Fibroblast of skin of back (primary cell): Measurements from ENCODE around the gene SBF2.

ENCODE experiments used
- DNase-seq: peaks from one replicate; pipeline ENCODE4 v3.0.0-alpha.2; 2013

SBF2 gene

GRCh38 chr11:9886595-9886994, 407.4 kb downstream of the SBF2 start:
- no peak for DNase-seq

- no peak for DNase-seq
Observed at GRCh38 chr11:9884601-9885000, 409.4 kb downstream of the SBF2 start.

DNA sequence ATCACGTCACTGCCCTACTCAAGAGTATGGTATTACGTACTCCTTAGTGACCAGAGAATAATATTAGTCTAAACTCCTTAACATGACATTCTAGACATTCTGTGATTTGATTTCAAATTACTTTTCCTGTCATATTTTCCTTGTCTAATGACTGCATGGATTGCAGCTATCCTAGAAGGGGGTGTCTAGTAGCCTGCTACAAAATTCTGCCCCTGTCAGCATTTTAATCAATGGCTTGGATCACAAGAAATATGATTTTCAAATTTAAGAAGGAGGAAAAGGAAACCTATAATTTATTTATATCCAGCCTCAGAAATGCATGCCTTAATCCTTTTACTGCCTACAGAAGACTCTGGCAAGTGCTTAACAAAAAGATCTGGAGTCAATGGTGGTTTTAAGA, 413.4 kb downstream of the SBF2 start:
- DNase-seq: no peak

GRCh38 chr11:9878936-9879335, 415.1 kb downstream of the SBF2 start:
- no peak for DNase-seq

- no peak for DNase-seq
Observed at GRCh38 chr11:9876331-9876730, 417.7 kb downstream of the SBF2 start.

GRCh38 chr11:9875862-9876261, 418.2 kb downstream of the SBF2 start:
- no peak for DNase-seq

GRCh38 chr11:9875399-9875798, 418.6 kb downstream of the SBF2 start:
- no peak for DNase-seq

GRCh38 chr11:9874466-9874865, 419.6 kb downstream of the SBF2 start:
- DNase-seq: no peak

GRCh38 chr11:9868641-9869040, 425.4 kb downstream of the SBF2 start:
- no peak for DNase-seq

- no peak for DNase-seq
Observed at GRCh38 chr11:9862981-9863380, 431.0 kb downstream of the SBF2 start.

DNA sequence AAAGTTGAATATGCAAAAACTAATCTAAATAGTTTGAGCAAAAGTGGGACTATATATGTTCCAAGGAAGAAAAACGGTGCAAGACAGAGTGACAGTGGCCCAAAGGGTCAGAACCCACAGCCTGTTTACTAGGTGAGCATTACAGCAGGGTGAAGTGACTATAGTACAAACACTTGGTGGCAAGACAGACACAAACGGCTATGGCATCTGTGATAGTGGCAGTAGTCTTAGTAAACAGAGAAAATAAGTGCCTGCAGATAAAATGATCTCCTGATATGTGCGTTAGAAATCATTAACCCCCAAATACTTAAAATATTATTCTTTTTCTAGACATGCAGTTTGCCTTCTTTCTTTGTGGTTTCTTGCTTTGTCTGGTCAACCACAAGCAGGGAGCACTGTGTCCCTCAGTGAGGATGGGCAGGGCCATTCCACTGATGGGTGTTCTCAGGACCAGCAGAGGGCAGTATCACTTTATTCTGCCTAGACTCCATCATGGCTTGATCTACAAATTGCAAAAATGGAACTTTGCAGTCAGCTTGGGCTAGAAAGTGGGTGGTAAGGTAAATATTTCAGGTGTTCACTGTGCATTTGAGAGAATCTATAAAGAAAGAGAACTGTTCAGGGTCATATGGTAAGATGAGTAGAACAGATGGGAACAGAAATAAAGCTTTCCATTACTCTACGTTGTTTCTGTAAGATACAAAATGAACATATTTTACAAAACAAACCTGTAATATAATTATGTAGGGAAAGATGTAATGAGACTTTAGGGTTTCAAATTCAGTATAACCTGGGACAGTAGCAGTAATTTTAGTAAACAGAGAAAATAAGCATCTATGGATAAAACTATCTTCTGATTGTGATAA, 431.9 kb downstream of the SBF2 start:
- DNase-seq: peak; percentile 82

DNA sequence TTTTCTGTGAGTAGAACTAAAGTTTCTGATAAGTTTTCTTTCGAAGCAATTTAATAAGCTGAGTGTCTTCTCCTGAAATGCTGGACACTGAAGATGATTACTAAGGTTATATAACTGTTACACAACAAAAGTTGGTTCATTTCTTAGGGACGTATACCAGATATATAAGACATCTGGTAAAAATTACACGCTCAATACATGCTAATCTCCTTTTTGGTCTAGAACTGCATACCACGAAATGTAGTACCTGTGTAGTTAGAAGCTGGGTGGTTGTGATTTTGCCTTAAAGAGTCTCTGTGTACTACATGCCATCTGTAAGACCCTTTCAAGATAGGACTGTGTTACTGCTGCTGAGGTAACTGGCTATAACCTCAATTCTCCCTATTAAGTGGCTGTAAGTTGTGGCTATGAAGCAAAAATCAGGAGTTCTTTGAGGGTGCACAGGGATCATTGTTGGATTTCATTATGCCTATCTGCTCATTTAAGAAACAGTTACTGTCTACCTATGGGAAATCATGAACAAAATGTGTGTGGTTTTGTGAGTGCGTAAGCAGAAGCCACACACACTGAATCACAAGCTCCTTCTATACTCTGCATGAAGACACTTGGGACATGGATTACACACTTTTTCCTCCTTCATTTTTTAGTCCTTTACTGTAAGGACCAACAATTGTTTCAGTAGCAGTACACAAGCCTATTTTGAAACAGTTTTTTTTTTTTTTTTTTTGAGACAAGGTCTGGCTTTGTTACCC, 434.3 kb downstream of the SBF2 start:
- peak; percentile 75 for DNase-seq

DNA sequence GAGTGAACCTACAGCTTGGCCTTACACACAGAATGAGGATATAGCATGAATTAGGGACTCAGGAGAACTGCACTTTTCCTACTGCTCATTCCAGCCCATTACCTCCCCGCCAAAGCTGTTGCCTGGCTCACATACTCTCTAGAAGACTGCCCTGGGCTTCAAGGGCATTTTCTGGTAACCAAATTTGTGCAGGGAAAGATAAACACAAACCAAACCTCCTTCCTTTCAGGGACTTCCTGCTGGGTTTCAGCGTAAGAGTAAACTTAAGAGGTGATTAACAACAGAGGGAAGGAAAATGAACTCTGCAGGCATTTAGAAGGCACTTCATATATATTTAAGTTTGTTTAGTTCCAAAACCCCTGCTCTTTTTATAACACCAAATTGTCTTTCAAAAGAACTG, 435.2 kb downstream of the SBF2 start:
- DNase-seq: peak; percentile 51

DNA sequence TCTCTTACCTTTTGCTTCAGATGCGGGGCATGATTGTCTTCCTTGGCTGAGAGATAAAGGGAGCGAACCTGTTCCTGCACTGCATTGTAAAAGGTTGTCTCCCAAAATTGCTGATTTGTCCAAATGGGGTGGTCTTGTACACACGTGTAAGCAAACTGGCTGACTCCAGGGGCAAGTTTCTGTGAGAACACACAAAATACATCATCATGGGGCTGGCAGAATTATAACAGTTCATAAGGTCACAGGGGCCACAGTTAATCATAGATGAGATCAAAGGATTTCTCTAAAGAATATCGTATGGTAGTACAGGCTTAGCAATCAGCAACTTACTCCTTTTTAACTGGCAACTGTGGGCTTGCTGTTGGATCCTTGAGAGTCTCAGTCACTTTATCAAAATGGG, 435.8 kb downstream of the SBF2 start:
- DNase-seq: no peak

DNA sequence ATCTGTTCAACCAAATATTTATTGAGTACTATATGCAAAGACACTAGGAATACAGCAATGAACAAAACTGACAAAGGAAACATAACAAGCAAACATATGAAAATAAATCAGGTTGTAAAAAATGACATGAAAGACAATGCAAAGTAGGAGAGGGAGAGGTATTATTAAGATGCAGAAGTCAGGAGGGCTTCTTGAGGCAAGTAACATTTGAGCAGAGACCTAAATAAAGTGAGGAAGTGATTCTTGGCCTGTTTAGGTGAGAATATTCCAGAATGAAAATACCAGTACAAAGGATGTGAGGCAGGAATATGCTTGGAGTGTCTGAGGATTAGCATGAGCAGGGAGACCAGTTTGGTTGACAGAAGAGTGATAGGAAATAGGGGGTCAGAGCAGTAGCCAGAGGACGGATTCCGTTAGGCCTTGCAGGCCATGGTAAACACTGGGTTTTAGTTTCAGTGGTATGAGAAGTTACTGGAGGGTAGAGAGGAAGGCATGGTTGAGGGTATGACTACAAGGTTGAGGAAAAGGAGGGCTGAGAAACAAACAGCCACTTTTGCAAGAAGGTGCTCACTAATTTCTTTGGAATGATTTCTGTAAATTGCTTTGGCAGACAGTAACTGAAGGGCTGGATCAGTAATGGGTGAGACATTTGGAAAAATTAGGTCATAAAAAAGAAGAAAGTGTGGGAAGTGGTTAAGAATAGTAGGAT, 438.3 kb downstream of the SBF2 start:
- DNase-seq: peak; percentile 62

- DNase-seq: no peak
Observed at GRCh38 chr11:9853929-9854552, 440.0 kb downstream of the SBF2 start.

DNA sequence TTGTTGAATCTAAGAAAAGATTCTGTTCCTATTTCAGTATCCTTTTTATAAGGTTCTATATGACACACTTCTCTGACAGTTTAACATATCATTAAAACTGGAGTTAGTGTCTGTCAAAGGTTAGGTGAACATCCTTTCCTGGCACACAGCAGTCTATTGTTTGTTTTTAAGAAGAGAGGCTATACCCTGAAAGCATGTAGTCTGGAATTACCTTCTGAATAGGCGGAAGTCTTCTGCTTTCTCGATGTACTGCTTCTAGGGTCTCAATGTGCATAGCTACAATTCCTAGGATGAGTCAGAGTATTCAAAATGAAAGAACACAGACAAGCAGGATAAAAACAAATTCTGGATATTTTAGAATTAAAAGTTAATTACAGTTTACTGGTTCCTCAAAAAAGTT, 441.6 kb downstream of the SBF2 start:
- peak; percentile 47 for DNase-seq

DNA sequence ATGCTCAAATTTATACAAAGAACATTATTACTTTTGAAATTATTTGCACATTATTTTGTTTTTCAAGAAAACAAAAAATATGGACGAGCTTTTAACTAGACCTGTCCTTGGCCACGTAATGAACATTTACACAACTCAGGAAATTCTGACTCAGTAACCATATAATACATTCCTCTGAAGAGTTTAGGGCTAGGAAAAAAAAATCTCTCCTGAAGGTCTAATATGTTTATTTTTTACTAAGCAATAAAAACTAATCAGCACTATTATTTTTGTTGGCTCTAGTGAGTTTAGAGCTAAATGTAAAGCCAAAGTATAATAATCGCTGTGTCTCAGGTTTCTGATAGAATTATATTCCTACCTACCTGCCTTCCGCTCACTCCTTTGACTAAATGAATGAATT, 442.7 kb downstream of the SBF2 start:
- DNase-seq: peak; percentile 59

- DNase-seq: no peak
Observed at GRCh38 chr11:9850224-9850895, 443.7 kb downstream of the SBF2 start.

- no peak for DNase-seq
Observed at GRCh38 chr11:9849389-9849788, 444.6 kb downstream of the SBF2 start.

DNA sequence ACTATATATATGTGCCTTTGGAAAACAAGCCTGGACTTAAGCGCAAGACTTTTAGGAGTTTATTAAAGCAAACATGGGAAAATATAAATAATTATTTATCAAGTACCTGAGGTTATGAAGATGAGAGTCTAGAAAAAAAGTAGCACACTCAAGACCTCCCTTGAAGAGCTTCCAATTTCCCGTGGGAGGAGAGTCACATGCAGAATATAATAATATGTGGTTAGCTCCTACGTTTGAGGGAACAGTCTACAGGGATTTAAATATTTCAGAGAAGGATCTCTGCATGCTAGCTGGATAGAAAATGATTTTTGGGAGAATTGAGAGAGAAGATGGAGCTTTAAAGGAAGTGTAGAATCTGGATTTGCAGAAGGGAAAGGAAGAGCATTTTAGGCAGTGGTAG, 446.4 kb downstream of the SBF2 start:
- DNase-seq: peak; percentile 61

- DNase-seq: no peak
Observed at GRCh38 chr11:9842923-9843322, 451.1 kb downstream of the SBF2 start.
